ENCODE data around the gene YPEL5.

- TF ChIP-seq CTCF (IDR thresholded peaks at IDR 0.05), result no peak
- TF ChIP-seq POLR2A (IDR thresholded peaks at IDR 0.05), result peak; percentile 96 to 97
- TF ChIP-seq EP300 (IDR thresholded peaks at IDR 0.05), result peak; percentile 77 to 92
Measured at GRCh38 chr2:30146337-30147195, at the start of gene YPEL5.
